Spinal cord (tissue), 10 donors: ENCODE measurements around the gene CARD10. TPM values are rescaled to one million over a fixed set of nuclear protein-coding genes. Genes with fewer than 3 reads are reported as not detected.
"Not testable (repeated sequence)": the region's sequence is repeated elsewhere in the genome, so short reads cannot be mapped to it uniquely, and the experiment has no call there.

Source experiments
- DNase-seq, 6 donors: peaks; one replicate each; pipeline versions ENCODE4 v3.0.0 to v3.0.0-alpha.2; 2013 to 2015; ENCODE audit warnings: low spot score in 6 of 6, low read depth in 4 of 6
- H3K27ac ChIP-seq: one replicate; pipeline ENCODE4 v1.5.1; 2013; ENCODE audit warnings: low read depth, low read length, control low read depth
- H3K27me3 ChIP-seq: one replicate; pipeline ENCODE4 v1.6.1; 2013; ENCODE audit warnings: low read length; ENCODE audit not compliant: control insufficient read depth, insufficient read depth
- H3K36me3 ChIP-seq: one replicate; pipeline ENCODE4 v1.6.1; 2013; ENCODE audit warnings: low read length; ENCODE audit not compliant: control insufficient read depth, insufficient read depth
- H3K4me1 ChIP-seq: one replicate; pipeline ENCODE4 v1.6.1; 2013; ENCODE audit warnings: low read length; ENCODE audit not compliant: control insufficient read depth, insufficient read depth
- H3K4me3 ChIP-seq: one replicate; pipeline ENCODE4 v1.5.1; 2013; ENCODE audit warnings: low read depth, low read length, control low read depth
- H3K9me3 ChIP-seq: one replicate; pipeline ENCODE4 v1.6.1; 2013; ENCODE audit warnings: low read length; ENCODE audit not compliant: control insufficient read depth, insufficient read depth
- WGBS: methylation state at CpG from one replicate; pipeline ENCODE4 v1.1.5; 2013; ENCODE audit warnings: missing lambda C conversion rate; ENCODE audit not compliant: insufficient coverage; 5-methylcytosine and 5-hydroxymethylcytosine counted together
- polyA plus RNA-seq, 2 donors: library from polyadenylated mRNA; unstranded; fragments of 120-200 nt; gene quantifications; one replicate each; pipeline ENCODE4 v1.2.1, GENCODE V29; 2013; ENCODE audit not compliant: insufficient read length in 2 of 2
- total RNA-seq, 2 donors: library from RNA; depleted of rRNA in 1 of 2; stranded (reverse); fragments of 120-200 nt in 1 of 2; fragments of >200 nt in 1 of 2; gene quantifications; one replicate each; pipeline versions ENCODE4 v1.2.3 to v1.2.4, GENCODE V29; 2013 to 2014
- donor health status: healthy.

CARD10 gene
- total and polyA plus RNA-seq, 4 donors: 4.0 to 14.6 (median 12.8) TPM

DNA sequence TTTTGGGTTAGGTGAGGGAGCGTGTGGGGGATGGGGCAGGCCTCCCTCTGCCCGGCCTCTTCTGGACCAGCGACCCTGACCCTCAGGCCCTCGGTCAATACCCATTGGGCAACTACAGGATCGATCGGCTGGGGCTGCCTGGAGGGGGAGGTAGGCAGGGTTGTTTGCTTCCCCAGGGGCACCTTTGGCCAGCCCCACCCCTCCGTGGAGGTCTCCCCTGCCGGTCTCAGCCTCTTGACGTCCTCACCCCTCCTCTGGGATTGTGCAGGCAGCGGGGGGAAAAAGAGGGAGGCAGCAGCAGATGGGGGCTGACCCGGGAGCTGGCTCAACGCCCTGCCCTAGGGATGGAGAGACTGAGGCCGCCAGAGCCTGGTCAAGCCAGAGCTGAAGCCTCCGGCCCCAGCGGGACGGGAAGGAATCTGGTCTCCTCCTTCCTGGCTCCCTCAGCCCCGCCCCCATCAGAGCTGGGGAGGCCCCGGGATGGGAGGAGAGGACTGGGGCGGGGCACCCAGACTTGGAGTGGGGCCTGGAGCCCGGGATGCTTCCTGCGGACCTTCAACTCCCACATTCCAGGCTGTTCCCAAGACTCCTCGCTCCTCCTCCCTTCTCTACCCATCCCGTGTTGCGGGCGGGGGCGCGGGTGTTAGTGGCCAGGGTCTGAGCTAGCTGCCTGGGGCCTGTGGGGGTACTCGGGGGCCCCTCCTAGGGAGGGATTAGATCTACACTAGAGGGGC lies 26.7 kb upstream of the CARD10 start:
- Histone ChIP-seq H3K4me3 (peak overlapping the region; percentile 24), H3K4me1 (peaks cover 72% of the 10 kb centered on the region), H3K36me3 (no peaks in the 10 kb centered on the region), H3K27me3 (peaks cover 3% of the 10 kb centered on the region), H3K27ac (peak overlapping the region; percentile 97), H3K9me3 (no peaks in the 10 kb centered on the region)
- peak in 2 of 6 donors; percentile 63 to 94 for DNase-seq
- 10% methylated on average over 16 of the region's 28 CpGs for WGBS

DNA sequence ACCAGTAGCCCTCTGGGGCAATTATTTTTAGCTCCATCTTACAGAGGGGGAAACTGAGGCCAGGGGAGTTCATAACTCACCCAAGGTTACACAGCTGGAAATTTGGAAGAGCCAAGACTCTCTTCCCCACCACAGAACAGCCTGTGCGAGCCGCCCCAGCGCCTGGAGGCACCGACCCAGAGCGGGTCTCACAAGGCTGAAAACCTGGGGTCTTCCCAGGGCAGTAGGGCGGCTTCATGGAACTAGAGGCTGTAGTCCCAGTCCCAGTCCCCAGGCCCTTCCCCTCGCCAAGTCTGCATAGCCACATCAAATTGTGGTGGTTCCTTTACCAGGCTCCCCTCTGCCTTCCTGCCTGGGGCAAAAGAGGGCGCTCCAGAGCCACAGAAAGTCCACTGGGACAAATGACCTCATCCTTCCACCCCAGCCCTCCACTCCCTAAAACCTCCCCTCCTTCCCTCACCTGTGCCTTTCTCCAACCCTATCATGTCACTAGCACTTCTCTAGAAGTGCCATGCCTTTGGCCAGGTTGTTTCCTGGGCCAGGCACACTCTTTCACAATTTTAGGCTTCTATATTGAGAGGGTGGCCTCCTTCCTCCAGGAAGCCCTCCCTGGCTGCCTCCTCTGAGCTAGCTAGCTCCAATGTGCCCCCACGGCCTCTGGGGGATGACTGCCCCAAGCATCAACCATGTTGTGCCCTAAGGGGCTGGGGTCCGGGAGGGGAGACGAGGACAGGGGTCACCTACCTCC lies 25.9 kb upstream of the CARD10 start:
- peaks cover 3% of the 10 kb centered on the region for H3K27me3 ChIP-seq
- WGBS: 31% methylated on average over 7 of the region's 11 CpGs
- peaks cover 66% of the 10 kb centered on the region for H3K4me1 ChIP-seq
- DNase-seq: peak in 2 of 6 donors; percentile 13 to 64
- H3K36me3 ChIP-seq: no peaks in the 10 kb centered on the region
- no peaks in the 10 kb centered on the region for H3K9me3 ChIP-seq
- peak overlapping the region; percentile 97 for H3K27ac ChIP-seq
- H3K4me3 ChIP-seq: peak overlapping the region; percentile 24

DNA sequence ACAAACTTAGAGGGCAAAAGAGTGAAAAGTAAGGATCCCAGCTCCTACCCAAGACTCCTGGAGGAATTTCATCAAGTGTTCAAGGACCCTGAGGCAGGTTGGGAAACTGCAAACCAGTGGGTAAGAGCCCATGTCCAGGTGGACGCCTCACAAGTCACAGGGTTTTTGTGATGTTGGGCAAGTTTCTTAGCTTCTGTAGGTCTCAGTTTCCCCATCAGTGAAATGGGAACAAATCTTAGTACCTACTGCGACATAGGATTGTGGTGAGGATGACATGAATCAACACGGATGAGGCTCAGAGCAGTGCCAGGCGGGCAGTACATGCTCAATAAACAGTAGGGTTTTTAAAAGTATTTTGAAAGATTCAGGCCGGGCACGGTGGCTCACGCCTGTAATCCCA lies 23.7 kb upstream of the CARD10 start:
- H3K9me3 ChIP-seq: no peaks in the 10 kb centered on the region
- no peak overlapping the region for H3K27ac ChIP-seq
- peaks cover 56% of the 10 kb centered on the region for H3K4me1 ChIP-seq
- 92% methylated on average over 7 of the region's 7 CpGs for WGBS
- no peak for DNase-seq
- no peaks in the 10 kb centered on the region for H3K36me3 ChIP-seq
- no peak overlapping the region for H3K4me3 ChIP-seq
- H3K27me3 ChIP-seq: peaks cover 3% of the 10 kb centered on the region

DNA sequence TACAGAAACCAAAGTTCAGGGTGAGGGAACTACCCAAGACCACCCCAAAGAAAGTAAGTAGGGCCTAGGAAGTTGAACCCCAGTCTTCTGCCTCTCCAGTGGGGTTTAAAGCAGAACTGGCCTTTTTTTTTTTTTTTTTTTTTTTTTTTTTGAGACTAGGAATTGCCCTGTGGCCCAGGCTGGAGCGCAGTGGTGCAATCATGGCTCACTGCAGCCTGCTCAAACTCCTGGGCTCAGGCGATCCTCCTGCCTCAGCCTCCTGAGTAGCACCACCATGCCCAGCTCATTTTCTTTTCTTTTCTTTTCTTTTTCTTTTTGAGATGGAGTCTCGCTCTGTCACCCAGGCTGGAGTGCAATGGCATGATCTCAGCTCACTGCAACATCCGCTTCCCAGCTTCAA lies 23.2 kb upstream of the CARD10 start:
- H3K36me3 ChIP-seq, H3K27me3 ChIP-seq, H3K27ac ChIP-seq, H3K4me3 ChIP-seq, H3K9me3 ChIP-seq, DNase-seq: not testable (repeated sequence)
- 93% methylated on average over 4 of the region's 4 CpGs for WGBS
- peaks cover 50% of the 10 kb centered on the region for H3K4me1 ChIP-seq

DNA sequence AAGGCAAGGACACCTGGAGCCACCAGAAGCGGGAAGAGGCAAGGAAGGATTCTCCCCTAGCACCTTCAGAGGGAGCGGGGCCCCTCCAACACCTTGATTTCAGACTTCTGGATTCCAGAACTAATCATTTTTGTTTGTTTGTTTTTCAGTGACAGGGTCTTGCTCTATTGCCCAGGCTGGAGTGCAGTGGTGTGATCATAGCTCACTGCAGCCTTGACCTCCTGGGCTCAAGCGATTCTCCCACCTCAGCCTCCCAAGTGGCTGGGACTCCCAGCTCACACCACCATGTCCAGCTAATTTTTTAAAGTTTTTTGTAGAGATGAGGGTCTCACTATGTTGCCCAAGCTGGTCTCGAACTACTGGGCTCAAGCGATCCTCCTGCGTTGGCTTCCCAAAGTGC lies 20.6 kb upstream of the CARD10 start:
- 95% methylated on average over 3 of the region's 6 CpGs for WGBS
- H3K4me1 ChIP-seq: peaks cover 24% of the 10 kb centered on the region
- not testable (repeated sequence) for H3K4me3 ChIP-seq

DNA sequence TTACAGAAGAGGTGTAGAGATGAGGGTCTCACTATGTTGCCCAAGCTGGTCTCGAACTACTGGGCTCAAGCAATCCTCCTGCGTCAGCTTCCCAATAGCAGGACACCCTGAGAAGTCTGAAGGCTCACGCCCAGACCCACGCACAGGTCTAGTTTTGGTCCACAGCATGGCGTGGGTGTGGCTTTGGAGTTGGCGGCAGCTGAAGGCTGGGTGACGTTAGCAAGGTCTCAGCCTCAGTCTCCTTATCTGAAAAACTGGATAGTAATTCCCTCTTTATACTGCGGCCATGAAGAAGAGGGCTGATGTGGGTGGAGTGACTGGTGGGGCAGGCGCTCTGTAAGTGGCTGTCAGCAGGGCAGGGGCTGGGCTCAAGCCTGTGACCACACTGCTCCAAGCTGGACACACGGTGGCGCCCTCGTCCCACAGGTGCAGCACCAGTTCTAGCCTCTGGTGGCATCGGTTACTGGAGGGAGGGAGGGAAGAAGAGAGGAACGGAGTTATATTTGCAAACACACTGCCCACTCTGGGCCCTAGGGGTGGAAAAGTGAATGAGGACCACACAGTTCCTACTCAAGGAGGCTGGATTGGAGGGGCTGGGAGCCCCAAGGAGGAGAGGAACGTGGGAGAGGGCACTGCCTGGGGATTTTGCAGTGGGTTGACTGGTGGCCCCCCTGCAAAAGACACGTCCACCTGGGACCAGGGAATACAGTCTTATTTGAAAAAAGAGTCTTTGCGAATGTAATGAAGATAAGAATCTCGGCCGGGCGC lies 19.6 kb upstream of the CARD10 start:
- peak in 4 of 6 donors; percentile 76 to 94 (median 86) for DNase-seq
- Histone ChIP-seq H3K4me3 (no peak overlapping the region), H3K27ac (no peak overlapping the region), H3K9me3 (no peaks in the 10 kb centered on the region), H3K27me3 (no peaks in the 10 kb centered on the region), H3K4me1 (peaks cover 24% of the 10 kb centered on the region), H3K36me3 (no peaks in the 10 kb centered on the region)
- 53% methylated on average over 17 of the region's 20 CpGs for WGBS

More for the DNA sequence above, 20.6 kb upstream of the CARD10 start:
- not testable (repeated sequence) for H3K27me3 ChIP-seq, H3K27ac ChIP-seq, DNase-seq, H3K36me3 ChIP-seq, H3K9me3 ChIP-seq

DNA sequence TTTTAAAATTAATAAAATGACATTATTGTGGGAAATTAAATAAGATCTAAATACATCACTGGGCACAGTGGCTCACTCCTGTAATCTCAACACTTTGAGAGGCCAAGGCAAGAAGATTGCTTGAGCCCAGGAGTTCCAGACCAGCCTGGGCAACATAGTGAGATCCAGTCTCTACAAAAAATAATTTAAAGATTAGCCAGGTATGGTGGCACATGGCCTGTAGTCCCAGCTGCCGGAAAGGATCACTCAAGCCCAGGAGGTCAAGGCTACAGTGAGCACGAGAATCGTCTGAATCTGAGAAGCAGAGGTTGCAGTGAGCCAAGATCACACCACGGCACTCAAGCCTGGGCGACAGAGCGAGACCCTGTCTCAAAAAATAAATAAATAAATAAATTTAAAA lies 15.9 kb upstream of the CARD10 start:
- WGBS: 90% methylated on average over 2 of the region's 6 CpGs
- H3K27ac ChIP-seq: no peak overlapping the region
- H3K9me3 ChIP-seq: no peaks in the 10 kb centered on the region
- no peaks in the 10 kb centered on the region for H3K27me3 ChIP-seq
- no peak overlapping the region for H3K4me3 ChIP-seq
- no peak for DNase-seq
- H3K36me3 ChIP-seq: no peaks in the 10 kb centered on the region
- H3K4me1 ChIP-seq: peaks cover 10% of the 10 kb centered on the region

DNA sequence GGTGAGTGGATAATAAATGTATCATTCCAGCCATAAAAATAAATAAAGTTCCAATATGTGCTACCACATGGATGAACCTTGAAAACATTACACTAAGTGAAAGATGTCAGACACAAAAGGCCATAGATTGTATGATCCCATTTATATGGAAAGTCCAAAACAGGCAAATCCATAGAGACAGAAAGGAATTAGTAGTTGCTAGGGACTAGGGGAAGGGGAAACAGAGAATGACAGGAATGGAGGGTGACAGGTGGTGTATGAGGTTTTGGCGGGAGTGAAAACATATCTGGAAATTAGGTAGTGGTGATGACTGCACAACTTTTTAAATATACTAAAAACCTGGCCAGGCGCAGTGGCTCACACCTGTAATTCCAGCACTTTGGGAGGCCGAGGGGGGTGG lies 15.2 kb upstream of the CARD10 start:
- no peaks in the 10 kb centered on the region for H3K9me3 ChIP-seq
- H3K36me3 ChIP-seq: no peaks in the 10 kb centered on the region
- H3K27ac ChIP-seq: no peak overlapping the region
- H3K27me3 ChIP-seq: no peaks in the 10 kb centered on the region
- no CpG with 5 or more reads among the region's 3 CpGs for WGBS
- DNase-seq: no peak
- peaks cover 10% of the 10 kb centered on the region for H3K4me1 ChIP-seq
- no peak overlapping the region for H3K4me3 ChIP-seq

DNA sequence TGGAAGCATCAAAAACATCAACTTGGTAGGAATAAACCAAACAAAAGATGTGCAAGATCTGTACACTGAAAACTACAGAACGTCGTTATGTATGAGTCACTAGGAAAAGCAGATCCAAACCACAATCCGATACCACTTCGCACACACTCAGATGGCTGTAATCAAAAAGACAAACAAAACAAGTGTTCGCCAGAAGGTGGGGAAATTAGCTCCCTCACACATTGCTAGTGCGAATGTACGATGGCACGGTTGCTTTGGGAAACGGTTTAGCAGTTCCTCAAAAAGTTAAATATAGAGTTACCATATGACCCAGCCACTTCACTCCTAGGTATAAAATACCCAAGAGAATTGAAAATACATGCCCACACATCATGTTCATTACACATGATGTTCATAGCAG lies 14.8 kb upstream of the CARD10 start:
- H3K9me3 ChIP-seq: no peaks in the 10 kb centered on the region
- peaks cover 7% of the 10 kb centered on the region for H3K4me1 ChIP-seq
- H3K4me3 ChIP-seq: no peak overlapping the region
- no peaks in the 10 kb centered on the region for H3K36me3 ChIP-seq
- 64% methylated on average over 4 of the region's 9 CpGs for WGBS
- H3K27me3 ChIP-seq: no peaks in the 10 kb centered on the region
- peak in 2 of 6 donors; percentile 43 to 90 for DNase-seq
- H3K27ac ChIP-seq: no peak overlapping the region
